ENCODE data around the gene RAB21. TPM values are rescaled to one million over a fixed set of nuclear protein-coding genes. Genes with fewer than 3 reads are reported as not detected.

The RAB21 gene
- total RNA-seq, 1 experiment from 2014 or later, result 33.6 TPM

DNA sequence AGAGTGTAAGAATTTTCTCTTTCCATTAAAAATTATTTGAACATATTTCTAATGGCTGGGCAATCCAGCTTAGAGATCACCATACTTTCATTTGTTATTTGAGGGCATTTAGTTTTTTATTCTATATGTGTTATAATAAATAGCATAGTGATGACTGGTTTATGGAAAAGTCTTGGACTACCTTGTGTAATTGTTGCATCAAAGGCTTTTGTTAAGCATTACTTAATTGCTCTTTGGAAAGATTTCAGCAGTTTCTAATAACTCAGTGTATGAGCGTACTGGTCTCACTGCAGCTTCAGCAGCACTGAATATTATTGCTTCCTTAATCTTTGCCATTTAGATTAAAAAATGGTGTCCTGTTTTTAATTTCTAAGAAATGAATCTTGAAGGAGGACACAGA is 46.0 kb upstream of the RAB21 start (continued):
- TF ChIP-seq USF2 (CRISPR knock-in tag; IDR thresholded peaks at IDR 0.05) (no peak), TCF7 (CRISPR knock-in tag; IDR thresholded peaks at IDR 0.05; ENCODE audit: low read depth) (no peak), ZBTB21 (CRISPR knock-in tag; IDR thresholded peaks at IDR 0.05; ENCODE audit: borderline replicate concordance) (no peak), ESRRA (CRISPR knock-in tag; IDR thresholded peaks at IDR 0.05; ENCODE audit: borderline replicate concordance) (no peak), NR1H2 (CRISPR knock-in tag; IDR thresholded peaks at IDR 0.05) (no peak), NFYB (CRISPR knock-in tag; conservative IDR thresholded peaks at IDR 0.05; ENCODE audit: low read depth) (no peak), SMAD3 (CRISPR knock-in tag; IDR thresholded peaks at IDR 0.05; ENCODE audit: borderline replicate concordance) (no peak), CREB1 (CRISPR knock-in tag; IDR thresholded peaks at IDR 0.05) (no peak), ELF4 (CRISPR knock-in tag; IDR thresholded peaks at IDR 0.05; ENCODE audit: low read depth) (no peak), NR3C1 (CRISPR knock-in tag; conservative IDR thresholded peaks at IDR 0.05; ENCODE audit: low read depth) (no peak)

DNA sequence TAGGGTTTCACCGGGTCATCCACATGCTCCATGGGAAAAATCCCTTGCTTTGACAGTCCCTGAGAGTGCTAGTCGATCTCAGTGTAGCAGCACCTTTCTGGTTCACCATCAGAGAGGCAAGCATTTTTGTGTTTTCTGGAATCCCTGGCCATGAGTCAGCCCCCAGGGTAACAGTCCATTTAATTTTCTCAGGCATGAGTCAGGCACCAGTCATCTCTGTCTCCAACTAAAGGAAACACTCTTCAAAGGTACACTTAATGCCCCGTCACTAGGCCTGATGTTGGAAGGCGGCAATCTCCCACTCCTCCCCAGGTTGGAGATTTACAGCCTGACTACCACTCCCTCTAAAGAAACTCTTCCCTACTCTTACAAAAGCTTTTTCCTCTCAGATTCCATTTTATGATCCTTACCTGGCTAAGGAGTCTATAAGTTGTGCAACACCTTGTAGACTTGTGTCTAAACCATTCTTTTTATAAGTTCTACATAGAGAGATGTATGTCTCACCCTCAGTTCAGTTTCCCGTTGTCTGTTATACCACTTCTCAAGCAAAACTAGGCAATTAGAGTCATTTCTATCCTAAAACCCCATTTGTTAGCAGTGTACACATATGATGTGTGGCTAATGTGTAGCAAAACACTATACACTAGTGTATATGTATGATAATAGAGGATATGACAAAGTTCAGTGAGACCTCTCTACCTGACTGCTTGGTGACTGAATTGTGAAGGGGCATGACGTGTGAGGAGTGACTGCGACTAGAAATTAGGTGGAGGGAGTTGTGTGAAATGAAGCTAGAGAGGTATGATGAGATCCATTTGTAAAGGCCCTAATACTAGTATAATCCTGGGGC is 44.2 kb upstream of the RAB21 start:
- ChIA-PET CTCF (no interaction called here), POLR2A (no interaction called here)
- Mint-ChIP-seq H3K9me3 (peaks cover 41% of the 10 kb centered on the region), H3K4me3 (no peak overlapping the region), H3K4me1 (peaks cover 26% of the 10 kb centered on the region), H3K27ac (no peak overlapping the region), H3K36me3 (peaks cover 17% of the 10 kb centered on the region), H3K27me3 (ENCODE audit: low read depth) (no peaks in the 10 kb centered on the region; the same call in 1 of the 2 replicates)
- ATAC-seq, result peak; percentile 50
- no peak for DNase-seq (ENCODE audit: low spot score)
- TF ChIP-seq, protein P1, sequence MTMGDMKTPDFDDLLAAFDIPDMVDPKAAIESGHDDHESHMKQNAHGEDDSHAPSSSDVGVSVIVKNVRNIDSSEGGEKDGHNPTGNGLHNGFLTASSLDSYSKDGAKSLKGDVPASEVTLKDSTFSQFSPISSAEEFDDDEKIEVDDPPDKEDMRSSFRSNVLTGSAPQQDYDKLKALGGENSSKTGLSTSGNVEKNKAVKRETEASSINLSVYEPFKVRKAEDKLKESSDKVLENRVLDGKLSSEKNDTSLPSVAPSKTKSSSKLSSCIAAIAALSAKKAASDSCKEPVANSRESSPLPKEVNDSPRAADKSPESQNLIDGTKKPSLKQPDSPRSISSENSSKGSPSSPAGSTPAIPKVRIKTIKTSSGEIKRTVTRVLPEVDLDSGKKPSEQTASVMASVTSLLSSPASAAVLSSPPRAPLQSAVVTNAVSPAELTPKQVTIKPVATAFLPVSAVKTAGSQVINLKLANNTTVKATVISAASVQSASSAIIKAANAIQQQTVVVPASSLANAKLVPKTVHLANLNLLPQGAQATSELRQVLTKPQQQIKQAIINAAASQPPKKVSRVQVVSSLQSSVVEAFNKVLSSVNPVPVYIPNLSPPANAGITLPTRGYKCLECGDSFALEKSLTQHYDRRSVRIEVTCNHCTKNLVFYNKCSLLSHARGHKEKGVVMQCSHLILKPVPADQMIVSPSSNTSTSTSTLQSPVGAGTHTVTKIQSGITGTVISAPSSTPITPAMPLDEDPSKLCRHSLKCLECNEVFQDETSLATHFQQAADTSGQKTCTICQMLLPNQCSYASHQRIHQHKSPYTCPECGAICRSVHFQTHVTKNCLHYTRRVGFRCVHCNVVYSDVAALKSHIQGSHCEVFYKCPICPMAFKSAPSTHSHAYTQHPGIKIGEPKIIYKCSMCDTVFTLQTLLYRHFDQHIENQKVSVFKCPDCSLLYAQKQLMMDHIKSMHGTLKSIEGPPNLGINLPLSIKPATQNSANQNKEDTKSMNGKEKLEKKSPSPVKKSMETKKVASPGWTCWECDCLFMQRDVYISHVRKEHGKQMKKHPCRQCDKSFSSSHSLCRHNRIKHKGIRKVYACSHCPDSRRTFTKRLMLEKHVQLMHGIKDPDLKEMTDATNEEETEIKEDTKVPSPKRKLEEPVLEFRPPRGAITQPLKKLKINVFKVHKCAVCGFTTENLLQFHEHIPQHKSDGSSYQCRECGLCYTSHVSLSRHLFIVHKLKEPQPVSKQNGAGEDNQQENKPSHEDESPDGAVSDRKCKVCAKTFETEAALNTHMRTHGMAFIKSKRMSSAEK (CRISPR knock-in tag; IDR thresholded peaks at IDR 0.05; ENCODE audit: borderline replicate concordance), result no peak
- no peak for TF ChIP-seq ZNF317 (CRISPR knock-in tag; IDR thresholded peaks at IDR 0.05; ENCODE audit: borderline replicate concordance, low read depth)
- no peak for TF ChIP-seq PRRX2 (CRISPR knock-in tag; IDR thresholded peaks at IDR 0.05)
- TF ChIP-seq ZBTB43 (CRISPR knock-in tag; IDR thresholded peaks at IDR 0.05), result no peak
- TF ChIP-seq CBFB (CRISPR knock-in tag; IDR thresholded peaks at IDR 0.05; ENCODE audit: low read depth), result no peak
- TF ChIP-seq, protein P2, sequence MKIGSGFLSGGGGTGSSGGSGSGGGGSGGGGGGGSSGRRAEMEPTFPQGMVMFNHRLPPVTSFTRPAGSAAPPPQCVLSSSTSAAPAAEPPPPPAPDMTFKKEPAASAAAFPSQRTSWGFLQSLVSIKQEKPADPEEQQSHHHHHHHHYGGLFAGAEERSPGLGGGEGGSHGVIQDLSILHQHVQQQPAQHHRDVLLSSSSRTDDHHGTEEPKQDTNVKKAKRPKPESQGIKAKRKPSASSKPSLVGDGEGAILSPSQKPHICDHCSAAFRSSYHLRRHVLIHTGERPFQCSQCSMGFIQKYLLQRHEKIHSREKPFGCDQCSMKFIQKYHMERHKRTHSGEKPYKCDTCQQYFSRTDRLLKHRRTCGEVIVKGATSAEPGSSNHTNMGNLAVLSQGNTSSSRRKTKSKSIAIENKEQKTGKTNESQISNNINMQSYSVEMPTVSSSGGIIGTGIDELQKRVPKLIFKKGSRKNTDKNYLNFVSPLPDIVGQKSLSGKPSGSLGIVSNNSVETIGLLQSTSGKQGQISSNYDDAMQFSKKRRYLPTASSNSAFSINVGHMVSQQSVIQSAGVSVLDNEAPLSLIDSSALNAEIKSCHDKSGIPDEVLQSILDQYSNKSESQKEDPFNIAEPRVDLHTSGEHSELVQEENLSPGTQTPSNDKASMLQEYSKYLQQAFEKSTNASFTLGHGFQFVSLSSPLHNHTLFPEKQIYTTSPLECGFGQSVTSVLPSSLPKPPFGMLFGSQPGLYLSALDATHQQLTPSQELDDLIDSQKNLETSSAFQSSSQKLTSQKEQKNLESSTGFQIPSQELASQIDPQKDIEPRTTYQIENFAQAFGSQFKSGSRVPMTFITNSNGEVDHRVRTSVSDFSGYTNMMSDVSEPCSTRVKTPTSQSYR (CRISPR knock-in tag; IDR thresholded peaks at IDR 0.05), result no peak
- TF ChIP-seq ATF1 (CRISPR knock-in tag; IDR thresholded peaks at IDR 0.05), result no peak
- TF ChIP-seq MXD4 (CRISPR knock-in tag; IDR thresholded peaks at IDR 0.05; ENCODE audit: borderline replicate concordance), result no peak
- TF ChIP-seq, protein P3, sequence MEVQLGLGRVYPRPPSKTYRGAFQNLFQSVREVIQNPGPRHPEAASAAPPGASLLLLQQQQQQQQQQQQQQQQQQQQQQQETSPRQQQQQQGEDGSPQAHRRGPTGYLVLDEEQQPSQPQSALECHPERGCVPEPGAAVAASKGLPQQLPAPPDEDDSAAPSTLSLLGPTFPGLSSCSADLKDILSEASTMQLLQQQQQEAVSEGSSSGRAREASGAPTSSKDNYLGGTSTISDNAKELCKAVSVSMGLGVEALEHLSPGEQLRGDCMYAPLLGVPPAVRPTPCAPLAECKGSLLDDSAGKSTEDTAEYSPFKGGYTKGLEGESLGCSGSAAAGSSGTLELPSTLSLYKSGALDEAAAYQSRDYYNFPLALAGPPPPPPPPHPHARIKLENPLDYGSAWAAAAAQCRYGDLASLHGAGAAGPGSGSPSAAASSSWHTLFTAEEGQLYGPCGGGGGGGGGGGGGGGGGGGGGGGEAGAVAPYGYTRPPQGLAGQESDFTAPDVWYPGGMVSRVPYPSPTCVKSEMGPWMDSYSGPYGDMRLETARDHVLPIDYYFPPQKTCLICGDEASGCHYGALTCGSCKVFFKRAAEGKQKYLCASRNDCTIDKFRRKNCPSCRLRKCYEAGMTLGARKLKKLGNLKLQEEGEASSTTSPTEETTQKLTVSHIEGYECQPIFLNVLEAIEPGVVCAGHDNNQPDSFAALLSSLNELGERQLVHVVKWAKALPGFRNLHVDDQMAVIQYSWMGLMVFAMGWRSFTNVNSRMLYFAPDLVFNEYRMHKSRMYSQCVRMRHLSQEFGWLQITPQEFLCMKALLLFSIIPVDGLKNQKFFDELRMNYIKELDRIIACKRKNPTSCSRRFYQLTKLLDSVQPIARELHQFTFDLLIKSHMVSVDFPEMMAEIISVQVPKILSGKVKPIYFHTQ (CRISPR knock-in tag; IDR thresholded peaks at IDR 0.05), result no peak
- no peak for TF ChIP-seq GTF2I (CRISPR knock-in tag; conservative IDR thresholded peaks at IDR 0.05)
- TF ChIP-seq ZNF416 (CRISPR knock-in tag; IDR thresholded peaks at IDR 0.05), result no peak
- TF ChIP-seq ZNF425 (CRISPR knock-in tag; conservative IDR thresholded peaks at IDR 0.05), result no peak
